Stimulated activated CD4-positive, alpha-beta T cell treated with anti-CD3 and anti-CD28 coated beads, Interleukin-15, amount 100 ng/mL, for 24 hours (primary cell): ENCODE results near the gene NFKBIE.

Experiments used
- DNase-seq: peaks from one replicate; pipeline ENCODE4 v3.0.0-alpha.2; 2020

The NFKBIE gene

GRCh38 chr6:44224029-44224964 is 41.1 kb downstream of the NFKBIE start:
- peak; percentile 45 for DNase-seq

- peak; percentile 92 for DNase-seq
These were observed 41.9 kb downstream of the NFKBIE start, which contains the start of gene SLC29A1 for GRCh38 chr6:44223319-44224028. Gene SLC29A1 (plus strand): TSS chr6:44223595. CDS start chr6:44227314, 3,719 bp downstream.

GRCh38 chr6:44222486-44223318 is 42.6 kb downstream of the NFKBIE start:
- no peak for DNase-seq

GRCh38 chr6:44221961-44222335 is 43.4 kb downstream of the NFKBIE start:
- no peak for DNase-seq

GRCh38 chr6:44221291-44221960 is 43.9 kb downstream of the NFKBIE start:
- peak; percentile 84 for DNase-seq

GRCh38 chr6:44220913-44221290 is 44.4 kb downstream of the NFKBIE start:
- DNase-seq: no peak

- no peak for DNase-seq
These were observed 45.3 kb downstream of the NFKBIE start for GRCh38 chr6:44219815-44220784.

- peak; percentile 54 for DNase-seq
These were observed 46.1 kb downstream of the NFKBIE start for GRCh38 chr6:44219053-44219814.

GRCh38 chr6:44217332-44218143 is 47.8 kb downstream of the NFKBIE start:
- DNase-seq: no peak

GRCh38 chr6:44216677-44217331 is 48.5 kb downstream of the NFKBIE start, which contains the start of gene MYMX:
Gene MYMX (plus strand): TSS chr6:44216926. CDS start chr6:44217472, 546 bp downstream.
- no peak for DNase-seq

GRCh38 chr6:44214307-44214706 is 51.0 kb downstream of the NFKBIE start:
- no peak for DNase-seq

GRCh38 chr6:44211284-44211683 is 54.1 kb downstream of the NFKBIE start:
- no peak for DNase-seq
